Pancreas (tissue), 10 donors: ENCODE data around the gene CBS. TPM values are rescaled to one million over a fixed set of nuclear protein-coding genes. Genes with fewer than 3 reads are reported as not detected.
"Not testable (repeated sequence)": the region's sequence is repeated elsewhere in the genome, so short reads cannot be mapped to it uniquely, and the experiment has no call there.

Source experiments
- ATAC-seq, 4 donors: fragments of 200-7000 bp; cut with Tn5 transposase; one replicate each; pipeline versions ENCODE4 v1.8.0 to v1.9.1; 2020; ENCODE audit warnings: mild to moderate bottlenecking in 4 of 4, moderate library complexity in 4 of 4
- DNase-seq, 6 donors: peaks; one replicate each; pipeline ENCODE4 v3.0.0-alpha.2; 2020
- FAIRE-seq: peaks from 2 replicates; lab custom pipeline; 2012; peaks lifted over from hg19 to GRCh38; lab: Jason Lieb, UNC
- H3K27ac ChIP-seq, 4 donors: fragments of 200-600 bp; sonication (generic); 1 replicate in 3 of 4; 2 replicates in 1 of 4; pipeline versions ENCODE4 v1.5.0 to v1.8.0; 2020
- H3K27me3 ChIP-seq, 4 donors: fragments of 200-600 bp; one replicate each; pipeline ENCODE4 v1.8.0; 2021
- H3K36me3 ChIP-seq, 3 donors: fragments of 200-600 bp; sonication (generic) in 1 of 3; one replicate each; pipeline versions ENCODE4 v1.5.0 to v1.8.0; 2020 to 2021
- H3K4me1 ChIP-seq, 3 donors: fragments of 200-600 bp; one replicate each; pipeline ENCODE4 v1.8.0; 2021
- H3K4me3 ChIP-seq, 4 donors: fragments of 200-600 bp; sonication (generic) in 2 of 4; one replicate each; pipeline versions ENCODE4 v1.5.0 to v1.8.0; 2020 to 2021
- H3K9me3 ChIP-seq, 4 donors: fragments of 200-600 bp; one replicate each; pipeline ENCODE4 v1.8.0; 2021
- WGBS, 2 donors: extraction: QIAGEN DNeasy Blood & Tissue Kit; methylation state at CpG; one replicate each; pipeline ENCODE4 v1.1.7; 2013; 5-methylcytosine and 5-hydroxymethylcytosine counted together
- intact Hi-C, 3 donors: fragments of 100-400 bp; cut with DNase I; formaldehyde crosslinking; loops; one replicate each; pipeline versions ENCODE4 v1.11.1 to v1.14.2; 2022
- polyA plus RNA-seq, 2 donors: library from polyadenylated mRNA; stranded (reverse); fragments of 200-250 nt; gene quantifications; one replicate each; pipeline ENCODE4 v1.2.3, GENCODE V29; 2013
- total RNA-seq, 6 donors: library from RNA; stranded (reverse); fragmentation: NEBNext Ultra II Directional in 4 of 6; extraction: Animal tissue kit (Norgen Biotek cat#: 25700) in 4 of 6; gene quantifications; one replicate each; pipeline versions ENCODE4 v1.2.1 to v1.2.4, GENCODE V29; 2021 to 2023
- donor health status: healthy with polysubstance abuse.
- donor health status: DM: no; HTN: no; CAD: no; lungs with moderate emphysema.
- donor health status: DM: no; HTN: no; CAD: no.
- donor health status: control.
- donor health status: control.
- donor health status: Bipolar disorder and iron deficiency.
- donor health status: DM: yes; HTN: yes; CAD: no.
- donor health status: DM: no; HTN: no; CAD: no.
- donor health status: DM: no; HTN: no; CAD: no.
- donor health status: DM: yes; HTN: yes; CAD: no.

The CBS gene
- total and polyA plus RNA-seq, 8 donors = 24.4 to 168 (median 91.6) TPM

DNA sequence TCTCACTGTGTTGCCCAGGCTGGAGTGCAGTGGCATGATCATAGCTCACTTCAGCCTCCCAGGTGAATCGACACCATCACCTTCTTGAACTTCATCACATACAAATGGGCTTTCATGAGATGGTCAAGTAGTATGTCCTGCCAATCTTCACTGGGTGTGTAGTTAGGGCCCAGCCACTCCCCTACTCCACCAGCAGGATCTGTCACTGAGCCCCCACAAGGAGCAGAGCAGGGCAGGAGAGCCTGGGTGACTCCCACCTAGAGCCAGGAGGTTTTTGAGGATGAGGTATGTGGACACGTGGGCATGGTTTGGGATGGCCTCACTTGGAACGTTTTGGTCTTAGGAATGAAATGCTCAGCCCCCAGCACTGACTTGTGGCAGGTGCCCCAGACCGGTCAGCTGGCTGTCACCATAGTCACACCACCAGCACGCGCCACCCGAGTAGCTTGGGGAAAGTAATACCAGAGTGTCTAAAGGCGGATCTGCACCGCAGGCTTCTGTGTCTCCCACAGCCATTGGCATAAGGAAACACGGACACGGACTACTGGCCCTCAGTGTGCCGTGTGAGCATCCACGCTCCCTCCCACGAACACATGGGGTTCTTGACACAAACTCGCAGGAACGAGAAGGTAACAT is 16.5 kb upstream of the CBS start:
- H3K27me3 ChIP-seq, H3K9me3 ChIP-seq, FAIRE-seq, H3K4me1 ChIP-seq, DNase-seq, H3K4me3 ChIP-seq, H3K36me3 ChIP-seq, H3K27ac ChIP-seq, intact Hi-C loops: not testable (repeated sequence)
- peak in 1 of 4 donors; percentile 15 for ATAC-seq
- WGBS, 2 donors = no CpG with 5 or more reads among the region's 16 CpGs

DNA sequence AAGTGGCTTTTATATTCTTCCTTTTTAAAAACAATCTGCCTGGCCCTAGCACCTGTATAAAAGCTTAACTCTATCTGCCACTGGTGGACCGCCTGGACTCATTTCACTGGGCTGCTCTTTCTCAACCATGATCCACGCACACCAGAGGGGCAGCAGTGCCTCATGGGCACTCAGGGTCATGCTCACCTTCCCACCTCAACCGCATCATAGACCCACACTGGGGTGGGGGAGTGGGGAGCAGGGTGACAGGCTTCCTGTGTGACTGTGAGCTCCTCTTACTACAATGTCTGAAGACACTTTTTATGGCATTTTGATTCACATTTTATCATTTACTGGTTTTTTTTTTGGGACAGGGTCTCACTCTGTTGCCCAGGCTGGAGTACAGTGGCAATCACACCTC is 15.3 kb upstream of the CBS start:
- DNase-seq, FAIRE-seq: not testable (repeated sequence)
- WGBS, 2 donors = 85% methylated on average over 1 of the region's 3 CpGs; no CpG with 5 or more reads in 1 of the 2 donors

DNA sequence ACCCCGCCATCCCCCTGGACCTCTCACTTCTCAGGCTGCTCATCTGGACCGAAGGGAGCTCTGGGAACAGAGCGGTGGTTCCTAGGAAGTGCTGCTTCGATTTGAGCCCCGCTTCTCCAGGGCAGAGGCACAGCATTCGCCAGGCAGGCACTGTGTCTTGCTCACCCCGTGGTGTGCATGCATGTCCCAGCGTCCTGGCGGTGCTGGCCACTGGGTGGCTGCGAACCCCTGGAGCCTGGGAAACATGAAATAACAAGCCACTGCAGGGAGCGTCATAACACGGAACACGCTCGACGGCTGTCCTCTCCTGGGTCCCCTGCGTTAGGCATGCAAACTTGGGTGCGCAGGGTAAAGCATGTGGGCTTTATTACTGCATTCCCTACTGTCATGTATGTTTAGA is 13.8 kb upstream of the CBS start:
- DNase-seq, H3K27me3 ChIP-seq, H3K4me3 ChIP-seq, H3K4me1 ChIP-seq, ATAC-seq, intact Hi-C loops, H3K9me3 ChIP-seq, H3K27ac ChIP-seq, H3K36me3 ChIP-seq, FAIRE-seq: not testable (repeated sequence)
- WGBS, 2 donors = no CpG with 5 or more reads among the region's 17 CpGs

More for the DNA sequence above, 15.3 kb upstream of the CBS start:
- H3K9me3 ChIP-seq, H3K27ac ChIP-seq, H3K4me3 ChIP-seq, H3K4me1 ChIP-seq, ATAC-seq, H3K27me3 ChIP-seq, H3K36me3 ChIP-seq, intact Hi-C loops: not testable (repeated sequence)

DNA sequence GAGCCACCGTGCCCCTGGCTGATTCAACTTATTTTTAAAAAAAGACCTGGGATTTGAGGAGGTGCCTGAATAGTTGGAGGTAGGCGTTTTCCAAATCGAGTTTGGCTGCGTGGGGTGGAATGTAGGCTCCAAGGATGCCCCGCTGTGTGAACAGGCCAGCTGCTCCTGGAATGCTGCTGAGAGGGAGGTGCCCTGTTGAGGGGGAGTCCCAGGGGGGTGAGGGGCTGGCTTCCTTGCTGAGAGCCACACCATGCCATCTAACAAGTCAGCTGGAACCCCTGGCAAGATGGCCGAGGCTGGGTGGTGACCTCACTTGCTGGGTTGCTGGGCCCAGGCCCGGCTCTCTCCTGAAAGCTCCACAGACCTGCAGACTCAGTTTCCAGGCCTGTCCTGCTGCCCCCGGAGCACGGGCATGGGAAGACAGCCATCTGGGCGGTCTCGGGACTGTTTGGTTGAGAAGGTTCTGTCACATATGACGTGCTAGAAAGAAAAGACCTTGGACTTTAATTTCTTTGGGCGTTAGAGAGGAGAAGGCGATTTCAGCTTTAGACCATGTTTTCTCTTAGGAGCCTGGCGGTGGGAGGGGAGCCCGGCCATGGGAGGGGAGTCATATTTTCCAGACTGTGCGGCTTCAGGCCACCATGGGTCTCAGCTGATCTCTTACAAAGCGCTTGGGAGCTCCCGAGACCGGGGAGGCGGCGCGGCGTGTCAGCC is 7.1 kb upstream of the CBS start:
- peak; percentile 79 to 87 (median 86) for ATAC-seq
- H3K4me3 ChIP-seq, H3K9me3 ChIP-seq, H3K4me1 ChIP-seq, H3K36me3 ChIP-seq, intact Hi-C loops, H3K27ac ChIP-seq, DNase-seq, FAIRE-seq, H3K27me3 ChIP-seq: not testable (repeated sequence)
- no CpG with 5 or more reads among the region's 24 CpGs for WGBS, 2 donors

DNA sequence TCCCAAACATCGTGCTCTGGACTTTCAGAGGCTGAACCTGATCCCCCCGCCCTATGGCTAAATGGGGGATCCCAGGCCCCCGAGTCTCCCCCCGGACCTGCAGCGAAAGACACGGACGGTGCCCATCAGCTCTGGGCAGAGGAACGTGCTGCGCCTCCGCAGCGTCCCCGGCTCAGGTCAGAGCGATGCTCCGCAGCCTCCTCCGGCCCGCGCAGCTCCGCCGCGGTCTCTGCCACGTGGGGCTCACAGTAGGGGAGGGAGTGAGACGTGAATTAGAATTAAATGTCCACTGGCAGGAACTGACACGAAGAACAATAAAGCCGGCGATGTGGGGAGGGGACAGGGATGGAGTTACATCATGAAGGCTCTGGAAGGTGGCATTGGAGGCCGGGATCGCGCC is 1.0 kb upstream of the CBS start:
- H3K27ac ChIP-seq, intact Hi-C loops, H3K4me1 ChIP-seq, H3K4me3 ChIP-seq, FAIRE-seq, H3K27me3 ChIP-seq, H3K36me3 ChIP-seq, H3K9me3 ChIP-seq: not testable (repeated sequence)
- ATAC-seq = peak; percentile 8 to 29 (median 13)
- DNase-seq = peak in 2 of 6 donors; percentile 12 to 44
- WGBS, 2 donors = 8% methylated on average over 12 of the region's 28 CpGs; no CpG with 5 or more reads in 1 of the 2 donors

DNA sequence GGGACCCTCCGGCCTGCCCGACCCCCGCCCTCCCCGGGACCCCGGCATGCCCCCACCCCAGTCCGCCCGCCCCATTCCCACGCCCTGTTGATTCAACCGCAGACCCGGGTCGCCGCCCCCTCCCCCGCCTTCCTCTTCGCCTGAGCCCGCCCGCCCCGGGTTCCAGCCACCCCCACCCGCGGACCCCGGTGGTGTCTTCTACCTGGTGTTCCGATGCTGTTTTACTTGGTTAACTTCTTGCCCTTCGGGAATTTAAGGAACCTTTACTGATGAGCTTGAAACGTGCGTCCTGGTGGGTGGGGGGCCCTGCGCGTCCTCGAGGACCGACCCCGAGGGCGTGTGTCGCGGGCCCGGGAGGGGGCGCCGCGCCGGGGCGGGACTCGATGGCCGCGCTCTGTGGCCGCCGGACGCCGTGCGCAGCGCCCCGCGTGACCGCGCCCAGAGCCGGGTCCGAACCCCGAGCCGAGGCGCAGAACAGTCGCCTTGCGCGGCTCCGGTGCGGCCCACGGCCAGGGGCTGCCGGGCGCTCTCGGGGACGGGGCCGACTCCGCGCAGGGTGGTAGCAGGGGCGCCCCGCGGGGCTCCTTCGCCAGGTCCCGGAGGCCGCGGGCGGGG is 495 bp upstream of the CBS start:
- FAIRE-seq, H3K4me1 ChIP-seq, H3K36me3 ChIP-seq, H3K4me3 ChIP-seq, H3K27ac ChIP-seq, H3K27me3 ChIP-seq, DNase-seq, H3K9me3 ChIP-seq, intact Hi-C loops: not testable (repeated sequence)
- ATAC-seq = peak in 3 of 4 donors; percentile 8 to 32 (median 23)
- no CpG with 5 or more reads among the region's 77 CpGs for WGBS, 2 donors

DNA sequence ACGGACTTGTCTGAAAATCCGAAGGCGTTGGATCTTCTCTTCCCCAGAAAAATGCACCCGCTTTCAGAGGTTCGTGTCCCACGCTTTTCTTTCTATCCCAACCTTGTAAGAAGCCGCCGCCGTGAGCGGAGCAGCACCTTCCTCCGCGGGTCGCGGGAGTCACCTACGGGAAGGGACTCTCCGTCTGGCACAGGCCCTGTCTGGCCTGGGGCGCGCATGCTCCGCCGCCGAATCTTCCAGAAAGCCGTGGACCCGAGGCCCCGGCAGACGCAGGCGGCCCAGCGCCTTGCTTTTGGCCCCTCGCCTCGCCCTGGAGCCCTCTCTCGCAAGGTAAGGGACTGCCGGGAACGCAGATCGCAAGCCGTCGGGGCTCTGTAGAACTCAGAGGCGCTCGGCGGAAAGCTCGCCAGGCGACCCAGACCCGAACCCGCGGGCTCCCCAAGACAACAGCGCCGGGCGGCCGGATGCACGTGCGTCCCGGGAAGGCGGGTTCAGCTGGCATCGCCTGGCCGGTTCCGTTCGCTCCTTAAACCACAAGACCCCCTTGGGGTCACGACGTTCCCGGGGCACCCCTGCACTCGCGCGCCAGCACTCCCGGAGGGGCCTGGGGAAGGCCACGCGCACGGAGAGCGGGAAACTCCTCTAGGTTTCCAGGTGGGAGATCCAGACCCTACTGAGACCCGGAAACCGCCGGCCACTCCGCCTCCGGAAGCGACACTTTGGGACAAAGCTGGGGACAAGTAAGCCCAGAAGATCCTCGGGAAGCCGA is 1.1 kb downstream of the CBS start:
- peak; percentile 57 to 74 (median 62) for ATAC-seq
- H3K4me1 ChIP-seq, intact Hi-C loops, DNase-seq, H3K27ac ChIP-seq, FAIRE-seq, H3K36me3 ChIP-seq, H3K4me3 ChIP-seq, H3K9me3 ChIP-seq, H3K27me3 ChIP-seq: not testable (repeated sequence)
- no CpG with 5 or more reads among the region's 74 CpGs for WGBS, 2 donors

DNA sequence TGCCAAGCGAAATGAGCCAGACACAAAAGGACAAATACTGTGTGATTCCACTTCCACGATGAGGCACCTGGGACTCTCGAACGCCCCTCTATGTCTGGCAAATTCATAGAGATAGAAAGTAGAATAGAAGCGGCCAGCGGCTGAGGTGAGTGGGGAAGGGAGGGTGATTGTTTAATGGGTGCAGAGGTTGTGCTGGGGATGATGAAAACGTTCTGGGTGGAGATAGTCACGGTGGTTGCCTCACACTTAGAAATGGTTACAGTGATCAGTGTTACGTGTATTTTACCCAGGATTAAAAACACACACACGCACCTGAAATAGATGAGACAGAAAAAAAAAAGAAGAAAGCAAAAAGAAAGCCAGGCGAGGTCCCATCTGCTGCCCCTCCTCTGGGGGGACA is 2.9 kb downstream of the CBS start:
- FAIRE-seq, H3K4me1 ChIP-seq, H3K4me3 ChIP-seq, H3K27me3 ChIP-seq, intact Hi-C loops, H3K36me3 ChIP-seq, ATAC-seq, H3K9me3 ChIP-seq, H3K27ac ChIP-seq, DNase-seq: not testable (repeated sequence)
- no CpG with 5 or more reads among the region's 11 CpGs for WGBS, 2 donors

DNA sequence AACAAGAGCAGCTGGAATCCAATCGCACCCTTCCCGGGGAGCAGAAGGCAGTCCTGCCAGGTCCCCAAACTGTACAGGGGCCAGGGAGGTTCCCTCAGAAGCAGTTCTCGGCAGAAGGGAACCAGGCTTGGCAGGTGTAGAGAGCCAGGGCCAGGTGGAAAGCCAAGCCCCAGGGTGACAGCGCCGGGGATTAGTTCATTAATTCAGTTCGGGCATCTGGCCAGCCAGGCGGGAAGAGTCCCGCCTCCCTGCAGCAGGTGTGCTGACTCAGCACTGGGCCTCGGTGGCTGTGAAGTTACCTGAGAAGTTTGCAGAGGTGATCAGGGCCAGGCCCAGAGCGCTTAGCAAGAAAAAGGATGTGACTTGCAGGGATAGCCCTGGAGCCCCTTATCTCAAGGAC is 6.0 kb downstream of the CBS start:
- no CpG with 5 or more reads among the region's 10 CpGs for WGBS, 2 donors

DNA sequence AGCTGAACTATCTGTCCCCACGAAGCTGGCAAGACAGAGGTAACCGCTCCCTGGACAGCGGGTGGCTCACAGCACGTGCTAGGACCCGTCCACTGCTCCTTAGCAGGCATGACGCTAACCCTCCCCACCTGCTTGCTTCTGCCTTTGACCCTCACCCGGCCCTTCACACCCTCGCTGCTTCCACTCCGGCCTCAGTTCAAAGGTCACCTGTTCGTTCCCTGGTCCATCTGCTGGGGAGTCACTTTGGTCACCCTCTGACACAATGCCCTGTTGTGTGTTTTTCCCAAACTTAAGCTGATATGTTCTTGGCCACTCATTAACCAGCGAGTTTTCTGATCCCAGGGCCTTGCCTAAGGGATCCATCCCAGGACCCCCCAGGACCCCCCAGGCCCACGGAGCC is 7.6 kb downstream of the CBS start:
- not testable (repeated sequence) for FAIRE-seq

More for the DNA sequence above, 6.0 kb downstream of the CBS start:
- H3K27ac ChIP-seq, H3K9me3 ChIP-seq, H3K27me3 ChIP-seq, DNase-seq, FAIRE-seq, intact Hi-C loops, H3K4me3 ChIP-seq, H3K4me1 ChIP-seq, H3K36me3 ChIP-seq: not testable (repeated sequence)
- ATAC-seq = peak; percentile 43 to 69 (median 54)

DNA sequence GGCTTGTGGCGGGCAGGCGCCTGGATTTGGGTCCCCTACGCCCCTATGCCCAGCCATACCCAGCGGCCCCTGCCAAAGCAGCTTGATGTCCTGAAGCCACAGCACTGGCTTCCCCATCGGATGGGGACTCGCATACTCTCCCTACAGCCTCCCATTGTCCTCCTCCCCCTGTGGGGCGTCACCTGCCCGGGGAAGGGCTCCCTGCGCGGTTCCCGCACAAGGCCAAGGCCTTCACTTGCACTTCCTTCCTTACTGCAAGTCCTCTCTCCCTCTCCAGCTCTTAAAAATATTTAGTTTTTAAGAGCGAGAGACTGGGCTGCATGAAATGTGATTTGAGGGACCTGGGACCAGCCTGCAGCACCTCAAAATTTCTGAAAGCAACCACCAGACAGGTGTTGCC is 8.9 kb downstream of the CBS start:
- H3K36me3 ChIP-seq, FAIRE-seq, ATAC-seq, H3K9me3 ChIP-seq, H3K4me1 ChIP-seq, H3K4me3 ChIP-seq, H3K27me3 ChIP-seq, H3K27ac ChIP-seq, intact Hi-C loops: not testable (repeated sequence)
- DNase-seq = peak in 3 of 6 donors; percentile 1 to 32 (median 26)
- 90 to 96% methylated on average over 7 to 8 of the region's 12 CpGs for WGBS, 2 donors

More for the DNA sequence above, 7.6 kb downstream of the CBS start:
- H3K36me3 ChIP-seq, ATAC-seq, DNase-seq, H3K4me1 ChIP-seq, H3K9me3 ChIP-seq, H3K27me3 ChIP-seq, H3K27ac ChIP-seq, intact Hi-C loops, H3K4me3 ChIP-seq: not testable (repeated sequence)
- WGBS, 2 donors = 40 to 41% methylated on average over 3 to 4 of the region's 12 CpGs
